ENCODE data around the gene MRPL36. TPM values are rescaled to one million over a fixed set of nuclear protein-coding genes. Genes with fewer than 3 reads are reported as not detected.

Gene MRPL36
- total RNA-seq, 1 experiment from 2014 or later, result 102 TPM

- Histone ChIP-seq H3K4me1 (ENCODE audit: insufficient read depth, low read length, poor library complexity, severe bottlenecking) (peaks cover 32% of the 10 kb centered on the region), H3K27ac (ENCODE audit: low read depth, low read length, poor library complexity, severe bottlenecking) (no peak overlapping the region), H3K9me3 (ENCODE audit: low read depth, low read length, poor library complexity, severe bottlenecking) (no peaks in the 10 kb centered on the region), H3K36me3 (ENCODE audit: insufficient read depth, low read length, poor library complexity, severe bottlenecking) (peaks cover 22% of the 10 kb centered on the region), H3K4me3 (ENCODE audit: low read depth, low read length, poor library complexity, severe bottlenecking) (no peak overlapping the region), H3K27me3 (replicated peaks; ENCODE audit: insufficient read depth, low read depth, low read length, poor library complexity) (no peaks in the 10 kb centered on the region)
- DNase-seq (ENCODE audit: low spot score), result no peak
- CTCF ChIA-PET, result no interaction called here
- intact Hi-C loops (cut with micrococcal nuclease; ENCODE audit: unreplicated experiment), result no loop called here
- no TSS peak for BruUV-seq (replicated peaks)
- POLR2A ChIA-PET (ENCODE audit: low non-redundant PET), result no interaction called here
- TF ChIP-seq CTCF (conservative IDR thresholded peaks at IDR 0.05; ENCODE audit: low read depth, low read length) (no peak), EZH2 (IDR thresholded peaks at IDR 0.05; ENCODE audit: borderline replicate concordance, low read depth, low read length, poor library complexity, severe bottlenecking) (no peak)
Measured at GRCh38 chr5:1797103-1797800, 2.4 kb downstream of the MRPL36 start.

- peaks cover 29% of the 10 kb centered on the region for H3K4me1 ChIP-seq (ENCODE audit: insufficient read depth, low read length, poor library complexity, severe bottlenecking)
- CTCF ChIA-PET, result no interaction called here
- POLR2A ChIA-PET (ENCODE audit: low non-redundant PET), result no interaction called here
- peaks cover 22% of the 10 kb centered on the region for H3K36me3 ChIP-seq (ENCODE audit: insufficient read depth, low read length, poor library complexity, severe bottlenecking)
- no TSS peak for BruUV-seq (replicated peaks)
- H3K27me3 ChIP-seq (replicated peaks; ENCODE audit: insufficient read depth, low read depth, low read length, poor library complexity), result no peaks in the 10 kb centered on the region
- H3K9me3 ChIP-seq (ENCODE audit: low read depth, low read length, poor library complexity, severe bottlenecking), result no peaks in the 10 kb centered on the region
- no peak overlapping the region for H3K27ac ChIP-seq (ENCODE audit: low read depth, low read length, poor library complexity, severe bottlenecking)
- TF ChIP-seq CTCF (conservative IDR thresholded peaks at IDR 0.05; ENCODE audit: low read depth, low read length) (no peak), EZH2 (IDR thresholded peaks at IDR 0.05; ENCODE audit: borderline replicate concordance, low read depth, low read length, poor library complexity, severe bottlenecking) (no peak)
- H3K4me3 ChIP-seq (ENCODE audit: low read depth, low read length, poor library complexity, severe bottlenecking), result no peak overlapping the region
- intact Hi-C loops (cut with micrococcal nuclease; ENCODE audit: unreplicated experiment), result no loop called here
- no peak for DNase-seq (ENCODE audit: low spot score)
Measured at GRCh38 chr5:1796371-1797102, 3.1 kb downstream of the MRPL36 start.

GRCh38 chr5:1795931-1796330, 3.7 kb downstream of the MRPL36 start:
- TF ChIP-seq EZH2 (IDR thresholded peaks at IDR 0.05; ENCODE audit: borderline replicate concordance, low read depth, low read length, poor library complexity, severe bottlenecking) (no peak), CTCF (conservative IDR thresholded peaks at IDR 0.05; ENCODE audit: low read depth, low read length) (no peak)
- Histone ChIP-seq H3K4me3 (ENCODE audit: low read depth, low read length, poor library complexity, severe bottlenecking) (no peak overlapping the region), H3K27ac (ENCODE audit: low read depth, low read length, poor library complexity, severe bottlenecking) (no peak overlapping the region), H3K4me1 (ENCODE audit: insufficient read depth, low read length, poor library complexity, severe bottlenecking) (peaks cover 29% of the 10 kb centered on the region), H3K9me3 (ENCODE audit: low read depth, low read length, poor library complexity, severe bottlenecking) (no peaks in the 10 kb centered on the region), H3K36me3 (ENCODE audit: insufficient read depth, low read length, poor library complexity, severe bottlenecking) (peaks cover 22% of the 10 kb centered on the region), H3K27me3 (replicated peaks; ENCODE audit: insufficient read depth, low read depth, low read length, poor library complexity) (no peaks in the 10 kb centered on the region)
- POLR2A ChIA-PET (ENCODE audit: low non-redundant PET), result no interaction called here
- BruUV-seq (replicated peaks), result no TSS peak
- DNase-seq (ENCODE audit: low spot score), result no peak
- intact Hi-C loops (cut with micrococcal nuclease; ENCODE audit: unreplicated experiment), result no loop called here
- CTCF ChIA-PET, result no interaction called here

Data from A673 (cell line).